Osteoblast (primary cell): ENCODE measurements around the gene RPS6KA3. TPM values are rescaled to one million over a fixed set of nuclear protein-coding genes. Genes with fewer than 3 reads are reported as not detected.
A peak's percentile ranks its signal among the peaks of the same experiment; 100 is the strongest.

Experiments used
- DNase-seq: peaks from one replicate; pipeline ENCODE4 v3.0.0; 2011; ENCODE audit warnings: low spot score, mixed read lengths; ENCODE audit not compliant: insufficient read length; ENCODE audit errors: missing footprints
- H2AFZ ChIP-seq: 2 replicates; pipeline ENCODE4 v1.6.0; 2011; ENCODE audit warnings: mild to moderate bottlenecking, low read length
- H3K27ac ChIP-seq: 2 replicates; pipeline ENCODE4 v1.5.1; 2011; ENCODE audit warnings: mild to moderate bottlenecking, low read depth, low read length, moderate library complexity
- H3K27me3 ChIP-seq: 2 replicates; pipeline ENCODE4 v1.6.0; 2012; ENCODE audit warnings: mild to moderate bottlenecking, control low read depth, inconsistent platforms, low read length, moderate library complexity; ENCODE audit not compliant: insufficient read depth
- H3K36me3 ChIP-seq: 2 replicates; pipeline ENCODE4 v1.5.1; 2011; ENCODE audit warnings: mild to moderate bottlenecking, low read length, control low read depth, moderate library complexity; ENCODE audit not compliant: insufficient read depth
- H3K4me1 ChIP-seq: 2 replicates; pipeline ENCODE4 v1.5.1; 2011; ENCODE audit warnings: mild to moderate bottlenecking, low read length, control low read depth, moderate library complexity; ENCODE audit not compliant: insufficient read depth
- H3K4me2 ChIP-seq: 2 replicates; pipeline ENCODE4 v1.6.0; 2011; ENCODE audit warnings: mild to moderate bottlenecking, low read length; ENCODE audit not compliant: insufficient read depth
- H3K4me3 ChIP-seq: fragments of 200-600 bp; sonication (generic); 3 replicates; pipeline ENCODE4 v1.5.1; 2012; ENCODE audit warnings: mild to moderate bottlenecking, low read length, inconsistent platforms; ENCODE audit not compliant: insufficient read depth
- H3K79me2 ChIP-seq: 2 replicates; pipeline ENCODE4 v1.6.0; 2012; ENCODE audit warnings: mild to moderate bottlenecking, low read length, control low read depth, inconsistent platforms; ENCODE audit not compliant: insufficient read depth
- H3K9me3 ChIP-seq: 2 replicates; pipeline ENCODE4 v1.5.1; 2011; ENCODE audit warnings: low read depth, low read length, control low read depth
- H4K20me1 ChIP-seq: 2 replicates; pipeline ENCODE4 v1.6.0; 2012; ENCODE audit warnings: mild to moderate bottlenecking, low read length, control low read depth; ENCODE audit not compliant: insufficient read depth
- total RNA-seq: library from RNA; depleted of rRNA; stranded (reverse); fragments of >200 nt; gene quantifications from 2 replicates; pipeline ENCODE4 v1.2.3, GENCODE V29; 2012
- TF ChIP-seq, protein P1 (sequence below): IDR thresholded peaks from 2 replicates; pipeline ENCODE4 v1.5.1; 2011; ENCODE audit warnings: mild to moderate bottlenecking, low read depth, low read length, moderate library complexity; ENCODE audit errors: extremely low read depth

Gene RPS6KA3
- total RNA-seq, 1 donor = 54.6 TPM

DNA sequence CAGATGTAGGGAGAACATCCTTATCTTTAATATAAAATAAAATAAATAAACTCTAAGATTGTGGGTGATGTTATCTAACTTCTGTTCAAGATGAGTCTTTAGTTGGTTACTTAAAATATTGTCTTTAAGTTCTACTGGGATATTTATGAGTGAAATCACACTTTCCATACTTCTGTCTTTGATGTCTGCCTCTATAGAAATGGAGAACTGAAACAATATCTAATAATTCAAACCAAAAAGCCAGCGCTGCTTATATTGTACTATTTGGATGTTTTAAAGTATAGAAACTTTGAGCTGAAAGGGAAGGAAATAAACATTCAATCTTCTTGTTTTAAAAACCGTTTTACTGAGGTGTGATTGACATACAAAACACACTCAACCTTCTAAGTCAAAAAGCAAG, 44.8 kb upstream of the RPS6KA3 start:
- TF ChIP-seq, protein P1, sequence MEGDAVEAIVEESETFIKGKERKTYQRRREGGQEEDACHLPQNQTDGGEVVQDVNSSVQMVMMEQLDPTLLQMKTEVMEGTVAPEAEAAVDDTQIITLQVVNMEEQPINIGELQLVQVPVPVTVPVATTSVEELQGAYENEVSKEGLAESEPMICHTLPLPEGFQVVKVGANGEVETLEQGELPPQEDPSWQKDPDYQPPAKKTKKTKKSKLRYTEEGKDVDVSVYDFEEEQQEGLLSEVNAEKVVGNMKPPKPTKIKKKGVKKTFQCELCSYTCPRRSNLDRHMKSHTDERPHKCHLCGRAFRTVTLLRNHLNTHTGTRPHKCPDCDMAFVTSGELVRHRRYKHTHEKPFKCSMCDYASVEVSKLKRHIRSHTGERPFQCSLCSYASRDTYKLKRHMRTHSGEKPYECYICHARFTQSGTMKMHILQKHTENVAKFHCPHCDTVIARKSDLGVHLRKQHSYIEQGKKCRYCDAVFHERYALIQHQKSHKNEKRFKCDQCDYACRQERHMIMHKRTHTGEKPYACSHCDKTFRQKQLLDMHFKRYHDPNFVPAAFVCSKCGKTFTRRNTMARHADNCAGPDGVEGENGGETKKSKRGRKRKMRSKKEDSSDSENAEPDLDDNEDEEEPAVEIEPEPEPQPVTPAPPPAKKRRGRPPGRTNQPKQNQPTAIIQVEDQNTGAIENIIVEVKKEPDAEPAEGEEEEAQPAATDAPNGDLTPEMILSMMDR = no peak
- H3K4me1 ChIP-seq = peaks cover 4% of the 10 kb centered on the region
- H3K27me3 ChIP-seq = no peaks in the 10 kb centered on the region
- H3K4me2 ChIP-seq = no peak overlapping the region
- no peak overlapping the region for H2AFZ ChIP-seq
- no peaks in the 10 kb centered on the region for H3K36me3 ChIP-seq
- H3K79me2 ChIP-seq = no peaks in the 10 kb centered on the region
- H3K27ac ChIP-seq = no peak overlapping the region
- no peak for DNase-seq
- H3K4me3 ChIP-seq = no peak overlapping the region
- no peaks in the 10 kb centered on the region for H3K9me3 ChIP-seq
- H4K20me1 ChIP-seq = no peaks in the 10 kb centered on the region

DNA sequence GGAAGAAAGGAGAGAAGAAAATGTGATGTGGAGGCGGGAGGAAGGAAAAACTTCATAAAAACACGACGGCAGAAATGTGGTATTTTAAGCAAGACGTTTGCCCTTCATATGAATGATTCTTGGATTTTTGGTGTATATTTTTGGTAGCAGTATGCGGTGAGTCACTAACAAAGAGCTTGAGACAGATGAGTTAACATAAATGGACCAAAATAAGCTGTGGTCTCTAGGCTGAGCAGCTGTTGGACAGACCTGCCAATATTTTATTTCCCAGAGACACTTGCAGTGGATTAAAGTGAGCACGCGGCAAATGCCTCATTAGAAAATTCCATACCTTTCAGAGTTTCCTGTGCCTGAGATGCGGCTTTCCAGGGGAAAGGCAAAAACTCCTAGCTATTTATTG, 43.1 kb upstream of the RPS6KA3 start:
- H3K36me3 ChIP-seq = no peaks in the 10 kb centered on the region
- TF ChIP-seq, protein P1 = no peak
- peaks cover 4% of the 10 kb centered on the region for H3K4me1 ChIP-seq
- H3K79me2 ChIP-seq = no peaks in the 10 kb centered on the region
- no peaks in the 10 kb centered on the region for H4K20me1 ChIP-seq
- H2AFZ ChIP-seq = peak overlapping the region; percentile 7
- no peaks in the 10 kb centered on the region for H3K9me3 ChIP-seq
- no peak overlapping the region for H3K4me3 ChIP-seq
- H3K4me2 ChIP-seq = no peak overlapping the region
- H3K27ac ChIP-seq = no peak overlapping the region
- peak; percentile 27 for DNase-seq
- H3K27me3 ChIP-seq = no peaks in the 10 kb centered on the region

DNA sequence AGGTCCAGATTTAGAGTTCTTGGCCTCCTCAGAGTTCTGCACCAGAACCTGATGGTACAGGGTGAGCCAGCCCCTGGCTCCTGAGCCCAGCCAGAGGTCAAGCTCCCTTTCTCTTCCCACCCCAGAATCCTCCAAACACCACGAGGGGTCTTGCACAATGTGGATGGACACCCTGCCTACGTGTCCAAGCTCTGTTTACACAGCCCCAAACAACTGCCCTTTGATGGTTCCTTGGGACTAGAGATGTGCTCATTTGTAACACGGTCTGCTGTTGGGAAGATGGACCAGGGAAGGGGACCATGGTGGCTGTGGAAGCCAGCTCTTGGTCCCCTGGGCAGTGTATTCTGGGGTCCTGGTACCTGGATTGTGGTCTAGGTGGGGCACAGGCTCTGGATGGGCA, 40.0 kb upstream of the RPS6KA3 start:
- no peaks in the 10 kb centered on the region for H3K27me3 ChIP-seq
- no peak overlapping the region for H3K4me2 ChIP-seq
- DNase-seq = no peak
- H3K79me2 ChIP-seq = no peaks in the 10 kb centered on the region
- no peaks in the 10 kb centered on the region for H3K36me3 ChIP-seq
- no peak overlapping the region for H2AFZ ChIP-seq
- H3K4me3 ChIP-seq = no peak overlapping the region
- no peaks in the 10 kb centered on the region for H3K9me3 ChIP-seq
- H3K27ac ChIP-seq = no peak overlapping the region
- H4K20me1 ChIP-seq = no peaks in the 10 kb centered on the region
- TF ChIP-seq, protein P1 = no peak
- H3K4me1 ChIP-seq = peaks cover 4% of the 10 kb centered on the region

DNA sequence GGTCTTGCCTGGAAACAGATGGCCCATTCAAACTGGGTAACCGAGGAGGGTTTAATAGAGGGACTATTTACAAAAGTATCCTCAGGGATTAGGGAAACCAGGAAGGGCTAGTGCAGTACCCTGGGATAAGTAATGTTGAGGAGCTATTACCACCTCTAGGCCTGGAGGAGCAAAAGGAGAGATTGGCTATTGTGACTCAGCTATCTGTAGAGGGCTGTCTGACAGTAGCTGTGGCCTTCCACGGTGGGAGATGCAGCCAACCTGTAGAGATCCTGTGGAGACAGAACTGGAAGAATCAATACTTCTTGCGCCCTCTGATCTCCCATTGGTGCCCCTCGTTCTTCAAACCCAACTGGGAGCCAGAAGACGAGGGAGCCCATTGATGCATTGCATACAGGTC, 34.1 kb upstream of the RPS6KA3 start:
- H3K4me3 ChIP-seq = no peak overlapping the region
- H4K20me1 ChIP-seq = no peaks in the 10 kb centered on the region
- H3K27ac ChIP-seq = no peak overlapping the region
- H3K36me3 ChIP-seq = no peaks in the 10 kb centered on the region
- H2AFZ ChIP-seq = no peak overlapping the region
- no peaks in the 10 kb centered on the region for H3K9me3 ChIP-seq
- H3K4me2 ChIP-seq = no peak overlapping the region
- DNase-seq = no peak
- no peaks in the 10 kb centered on the region for H3K27me3 ChIP-seq
- no peaks in the 10 kb centered on the region for H3K79me2 ChIP-seq
- TF ChIP-seq, protein P1 = no peak
- H3K4me1 ChIP-seq = no peaks in the 10 kb centered on the region
